LNCaP clone FGC (cell line): ENCODE results near the gene ITIH5.

Experiments
- DNase-seq: peaks from one replicate; pipeline ENCODE4 v3.0.0-alpha.2; 2011; ENCODE audit warnings: low read depth
- H3K4me3 ChIP-seq: 2 replicates; pipeline ENCODE4 v1.5.1; 2011; ENCODE audit warnings: mild to moderate bottlenecking, low read depth, low read length, control low read depth
- CTCF ChIP-seq: IDR thresholded peaks from 2 replicates; pipeline ENCODE4 v1.5.1; 2012; ENCODE audit warnings: mild to moderate bottlenecking; ENCODE audit not compliant: control insufficient read depth, insufficient read depth; ENCODE audit errors: extremely low read depth

Gene ITIH5

GRCh38 chr10:7551950-7552716 is 114.6 kb downstream of the ITIH5 start:
- no peak overlapping the region for H3K4me3 ChIP-seq
- TF ChIP-seq CTCF: no peak
- DNase-seq: no peak

GRCh38 chr10:7551289-7551688 is 115.5 kb downstream of the ITIH5 start:
- TF ChIP-seq CTCF: no peak
- H3K4me3 ChIP-seq: no peak overlapping the region
- no peak for DNase-seq

- H3K4me3 ChIP-seq: no peak overlapping the region
- no peak for TF ChIP-seq CTCF
- DNase-seq: no peak
These were observed 116.8 kb downstream of the ITIH5 start for GRCh38 chr10:7550013-7550412.

- no peak for TF ChIP-seq CTCF
- no peak overlapping the region for H3K4me3 ChIP-seq
- no peak for DNase-seq
These were observed 118.9 kb downstream of the ITIH5 start for GRCh38 chr10:7547829-7548228.

- no peak overlapping the region for H3K4me3 ChIP-seq
- no peak for TF ChIP-seq CTCF
- DNase-seq: no peak
These were observed 119.6 kb downstream of the ITIH5 start for GRCh38 chr10:7547206-7547605.

- TF ChIP-seq CTCF: no peak
- no peak overlapping the region for H3K4me3 ChIP-seq
- DNase-seq: no peak
These were observed 120.3 kb downstream of the ITIH5 start for GRCh38 chr10:7546385-7546967.
